ENCODE data around the gene RERGL. TPM values are rescaled to one million over a fixed set of nuclear protein-coding genes. Genes with fewer than 3 reads are reported as not detected.

Gene RERGL
- total RNA-seq, 1 donor, result not detected

DNA sequence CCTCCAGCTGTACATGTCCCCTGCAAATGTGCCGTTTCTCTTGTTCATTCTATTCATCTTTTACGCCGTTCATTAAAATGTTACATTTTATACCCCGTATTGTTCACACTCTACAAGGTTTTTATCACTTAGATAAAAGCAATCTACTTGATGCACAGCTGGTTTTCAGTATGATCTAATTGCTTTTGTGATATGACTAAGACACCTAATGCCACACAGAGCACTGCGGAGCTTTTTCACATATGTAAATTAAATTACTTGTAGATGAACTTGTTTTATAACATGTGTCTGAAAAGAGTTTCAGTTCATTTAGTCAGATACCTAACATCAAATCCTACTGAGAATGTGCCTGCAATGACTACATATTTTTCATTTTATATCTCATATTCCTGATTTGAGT lies 40.9 kb upstream of the RERGL start:
- TF ChIP-seq, protein P1, sequence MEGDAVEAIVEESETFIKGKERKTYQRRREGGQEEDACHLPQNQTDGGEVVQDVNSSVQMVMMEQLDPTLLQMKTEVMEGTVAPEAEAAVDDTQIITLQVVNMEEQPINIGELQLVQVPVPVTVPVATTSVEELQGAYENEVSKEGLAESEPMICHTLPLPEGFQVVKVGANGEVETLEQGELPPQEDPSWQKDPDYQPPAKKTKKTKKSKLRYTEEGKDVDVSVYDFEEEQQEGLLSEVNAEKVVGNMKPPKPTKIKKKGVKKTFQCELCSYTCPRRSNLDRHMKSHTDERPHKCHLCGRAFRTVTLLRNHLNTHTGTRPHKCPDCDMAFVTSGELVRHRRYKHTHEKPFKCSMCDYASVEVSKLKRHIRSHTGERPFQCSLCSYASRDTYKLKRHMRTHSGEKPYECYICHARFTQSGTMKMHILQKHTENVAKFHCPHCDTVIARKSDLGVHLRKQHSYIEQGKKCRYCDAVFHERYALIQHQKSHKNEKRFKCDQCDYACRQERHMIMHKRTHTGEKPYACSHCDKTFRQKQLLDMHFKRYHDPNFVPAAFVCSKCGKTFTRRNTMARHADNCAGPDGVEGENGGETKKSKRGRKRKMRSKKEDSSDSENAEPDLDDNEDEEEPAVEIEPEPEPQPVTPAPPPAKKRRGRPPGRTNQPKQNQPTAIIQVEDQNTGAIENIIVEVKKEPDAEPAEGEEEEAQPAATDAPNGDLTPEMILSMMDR (IDR thresholded peaks at IDR 0.05; ENCODE audit: extremely low read depth, low read depth, low read length), result no peak
- Histone ChIP-seq H3K27ac (ENCODE audit: low read depth, low read length) (no peak overlapping the region), H3K79me2 (ENCODE audit: insufficient read depth, low read length) (no peaks in the 10 kb centered on the region), H3K36me3 (ENCODE audit: insufficient read depth, low read length) (no peaks in the 10 kb centered on the region), H3K9me3 (ENCODE audit: low read depth, low read length) (no peaks in the 10 kb centered on the region), H2AFZ (ENCODE audit: low read length) (no peak overlapping the region), H3K4me2 (ENCODE audit: insufficient read depth, low read length) (no peak overlapping the region), H4K20me1 (ENCODE audit: insufficient read depth, low read length) (no peaks in the 10 kb centered on the region), H3K27me3 (ENCODE audit: insufficient read depth, low read length) (no peaks in the 10 kb centered on the region), H3K4me3 (ENCODE audit: insufficient read depth, low read length) (no peak overlapping the region), H3K4me1 (ENCODE audit: insufficient read depth, low read length) (no peaks in the 10 kb centered on the region)
- peak; percentile 9 for DNase-seq (ENCODE audit: insufficient read length, low spot score, missing footprints)

DNA sequence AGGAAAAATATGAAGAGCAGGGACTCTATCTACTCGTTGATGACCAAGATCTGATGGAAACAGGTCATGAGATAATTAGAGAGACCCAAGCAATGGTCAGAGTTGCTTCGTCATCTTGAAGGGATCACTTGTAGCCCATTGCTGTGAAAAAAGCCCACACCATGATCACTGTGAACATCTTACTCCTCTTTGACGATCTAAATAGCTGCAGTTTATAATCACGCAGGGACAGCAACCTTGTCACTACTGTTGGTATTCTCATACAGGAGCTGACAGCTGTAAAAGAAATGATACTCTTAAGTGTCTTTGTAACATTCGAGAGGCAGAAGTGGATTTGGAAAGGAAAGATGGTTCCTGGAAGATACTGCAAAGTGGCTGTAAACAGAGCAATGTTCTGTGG lies 33.7 kb upstream of the RERGL start:
- DNase-seq (ENCODE audit: insufficient read length, low spot score, missing footprints), result peak; percentile 11
- Histone ChIP-seq H3K4me2 (ENCODE audit: insufficient read depth, low read length) (no peak overlapping the region), H3K79me2 (ENCODE audit: insufficient read depth, low read length) (no peaks in the 10 kb centered on the region), H3K4me3 (ENCODE audit: insufficient read depth, low read length) (no peak overlapping the region), H3K4me1 (ENCODE audit: insufficient read depth, low read length) (no peaks in the 10 kb centered on the region), H3K27ac (ENCODE audit: low read depth, low read length) (no peak overlapping the region), H4K20me1 (ENCODE audit: insufficient read depth, low read length) (no peaks in the 10 kb centered on the region), H3K9me3 (ENCODE audit: low read depth, low read length) (no peaks in the 10 kb centered on the region), H3K36me3 (ENCODE audit: insufficient read depth, low read length) (no peaks in the 10 kb centered on the region), H3K27me3 (ENCODE audit: insufficient read depth, low read length) (no peaks in the 10 kb centered on the region), H2AFZ (ENCODE audit: low read length) (no peak overlapping the region)
- TF ChIP-seq, protein P1 (IDR thresholded peaks at IDR 0.05; ENCODE audit: extremely low read depth, low read depth, low read length), result no peak

DNA sequence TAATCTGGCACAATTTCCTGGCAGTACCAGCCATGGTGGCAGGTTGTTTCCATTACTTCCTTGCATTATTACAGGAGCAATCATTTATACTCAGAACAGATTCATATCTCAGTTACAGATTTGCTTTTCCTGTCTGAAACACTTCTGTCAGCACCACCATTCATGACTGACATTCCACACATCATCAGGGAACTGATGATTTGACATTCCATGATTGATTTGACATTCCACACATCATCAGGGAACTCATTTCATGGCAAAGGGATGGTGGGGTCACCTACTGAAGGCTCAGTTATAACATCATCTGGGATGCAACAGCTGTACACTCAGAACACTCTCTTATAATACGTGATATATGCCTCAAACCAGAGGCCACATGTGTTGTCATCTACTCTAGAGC lies 30.9 kb upstream of the RERGL start:
- H3K36me3 ChIP-seq (ENCODE audit: insufficient read depth, low read length), result no peaks in the 10 kb centered on the region
- H3K4me2 ChIP-seq (ENCODE audit: insufficient read depth, low read length), result no peak overlapping the region
- no peaks in the 10 kb centered on the region for H3K79me2 ChIP-seq (ENCODE audit: insufficient read depth, low read length)
- H3K27ac ChIP-seq (ENCODE audit: low read depth, low read length), result no peak overlapping the region
- TF ChIP-seq, protein P1 (IDR thresholded peaks at IDR 0.05; ENCODE audit: extremely low read depth, low read depth, low read length), result no peak
- no peaks in the 10 kb centered on the region for H3K9me3 ChIP-seq (ENCODE audit: low read depth, low read length)
- H2AFZ ChIP-seq (ENCODE audit: low read length), result no peak overlapping the region
- no peaks in the 10 kb centered on the region for H3K4me1 ChIP-seq (ENCODE audit: insufficient read depth, low read length)
- no peak overlapping the region for H3K4me3 ChIP-seq (ENCODE audit: insufficient read depth, low read length)
- H4K20me1 ChIP-seq (ENCODE audit: insufficient read depth, low read length), result no peaks in the 10 kb centered on the region
- DNase-seq (ENCODE audit: insufficient read length, low spot score, missing footprints), result no peak
- no peaks in the 10 kb centered on the region for H3K27me3 ChIP-seq (ENCODE audit: insufficient read depth, low read length)

DNA sequence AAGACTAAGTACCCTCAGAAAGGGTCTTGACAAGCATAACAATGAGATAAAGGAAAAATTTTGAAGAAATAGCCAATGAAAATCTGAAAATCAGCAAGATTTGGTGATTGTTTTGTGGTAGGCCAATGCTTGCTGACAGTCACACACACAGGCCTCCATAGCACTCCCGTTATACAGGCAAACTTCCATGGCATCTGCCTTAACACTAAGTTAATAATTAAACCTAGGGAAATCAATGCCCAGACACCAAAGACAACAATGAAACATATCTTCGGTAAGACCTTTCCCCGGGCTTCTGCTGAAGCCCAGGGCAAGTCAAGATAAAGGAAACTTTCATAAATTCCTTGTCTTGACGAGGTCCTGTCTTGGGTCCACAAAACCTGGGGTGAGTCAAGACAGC lies 18.6 kb upstream of the RERGL start:
- no peak for DNase-seq (ENCODE audit: insufficient read length, low spot score, missing footprints)
- H3K4me1 ChIP-seq (ENCODE audit: insufficient read depth, low read length), result no peaks in the 10 kb centered on the region
- no peaks in the 10 kb centered on the region for H3K27me3 ChIP-seq (ENCODE audit: insufficient read depth, low read length)
- no peak overlapping the region for H3K27ac ChIP-seq (ENCODE audit: low read depth, low read length)
- H3K36me3 ChIP-seq (ENCODE audit: insufficient read depth, low read length), result no peaks in the 10 kb centered on the region
- H3K4me3 ChIP-seq (ENCODE audit: insufficient read depth, low read length), result no peak overlapping the region
- H3K4me2 ChIP-seq (ENCODE audit: insufficient read depth, low read length), result no peak overlapping the region
- TF ChIP-seq, protein P1 (IDR thresholded peaks at IDR 0.05; ENCODE audit: extremely low read depth, low read depth, low read length), result no peak
- H2AFZ ChIP-seq (ENCODE audit: low read length), result no peak overlapping the region
- H4K20me1 ChIP-seq (ENCODE audit: insufficient read depth, low read length), result no peaks in the 10 kb centered on the region
- no peaks in the 10 kb centered on the region for H3K9me3 ChIP-seq (ENCODE audit: low read depth, low read length)
- H3K79me2 ChIP-seq (ENCODE audit: insufficient read depth, low read length), result no peaks in the 10 kb centered on the region

Data from osteoblast (primary cell).